Kidney (tissue), 14 donors: ENCODE measurements around the gene PSORS1C2. TPM values are rescaled to one million over a fixed set of nuclear protein-coding genes. Genes with fewer than 3 reads are reported as not detected.

Source experiments
- DNase-seq, 5 donors: peaks; one replicate each; pipeline ENCODE4 v3.0.0-alpha.2; 2013 to 2020
- FAIRE-seq: peaks from 2 replicates; lab custom pipeline; 2012; peaks lifted over from hg19 to GRCh38; lab: Jason Lieb, UNC
- H3K27ac ChIP-seq, 2 donors: one replicate each; pipeline ENCODE4 v1.7.0; 2013; ENCODE audit warnings: low read depth in 2 of 2, low read length in 2 of 2, inconsistent platforms in 1 of 2
- H3K27me3 ChIP-seq: one replicate; pipeline ENCODE4 v1.7.1; 2013; ENCODE audit warnings: low read length, inconsistent platforms; ENCODE audit not compliant: control insufficient read depth, insufficient read depth
- H3K36me3 ChIP-seq, 3 donors: one replicate each; pipeline versions ENCODE4 v1.7.0 to v1.7.1; 2013; ENCODE audit warnings: low read length in 3 of 3, control low read depth in 1 of 3, inconsistent platforms in 1 of 3; ENCODE audit not compliant: insufficient read depth in 3 of 3, control insufficient read depth in 2 of 3
- H3K4me1 ChIP-seq, 3 donors: one replicate each; pipeline versions ENCODE4 v1.7.0 to v1.7.1; 2013; ENCODE audit warnings: low read length in 3 of 3, inconsistent platforms in 1 of 3, low read depth in 1 of 3; ENCODE audit not compliant: control insufficient read depth in 2 of 3, insufficient read depth in 2 of 3
- H3K4me3 ChIP-seq, 3 donors: one replicate each; pipeline versions ENCODE4 v1.7.0 to v1.8.1; 2013; ENCODE audit warnings: low read length in 3 of 3, control low read depth in 1 of 3, inconsistent platforms in 1 of 3
- H3K9ac ChIP-seq, 3 donors: one replicate each; pipeline versions ENCODE4 v1.7.0 to v1.7.1; 2013; ENCODE audit warnings: low read length in 3 of 3, control low read depth in 1 of 3, inconsistent platforms in 1 of 3
- H3K9me3 ChIP-seq, 3 donors: one replicate each; pipeline versions ENCODE4 v1.7.0 to v1.7.1; 2013; ENCODE audit warnings: low read length in 3 of 3, control low read depth in 1 of 3, inconsistent platforms in 1 of 3; ENCODE audit not compliant: control insufficient read depth in 2 of 3, insufficient read depth in 1 of 3
- intact Hi-C: fragments of 100-400 bp; cut with DNase I; formaldehyde crosslinking; loops from one replicate; pipeline ENCODE4 v1.11.1; 2022
- polyA plus RNA-seq: library from polyadenylated mRNA; stranded (reverse); fragments of 350-450 nt; fragmentation: Illumina TruSeq; extraction: RNeasy Lipid Tissue Mini Kit (QIAGEN cat#74804); gene quantifications from one replicate; pipeline ENCODE4 v1.2.3, GENCODE V29; 2014; ENCODE audit warnings: low read depth, low replicate concordance; ENCODE audit not compliant: insufficient read depth
- total RNA-seq: library from RNA; stranded (reverse); fragmentation: NEBNext Ultra II Directional; extraction: Animal tissue kit (Norgen Biotek cat#: 25700); gene quantifications from one replicate; pipeline ENCODE4 v1.2.1, GENCODE V29; 2021
- TF ChIP-seq, protein P1 (sequence below): IDR thresholded peaks from 3 replicates; pipeline ENCODE4 v1.5.1; 2012; ENCODE audit warnings: mild to moderate bottlenecking, moderate library complexity, borderline replicate concordance; ENCODE audit not compliant: insufficient read depth; ENCODE audit errors: extremely low read depth
- donor health status: control.
- donor health status: control.
- donor health status: control.
- donor health status: control.
- donor health status: control.
- donor health status: DM: yes; HTN: yes; CAD: no.
- donor health status: Normal renal cell carcinoma (clear cell type).

PSORS1C2 gene
- total and polyA plus RNA-seq, 2 donors from 2014 or later: not detected

DNA sequence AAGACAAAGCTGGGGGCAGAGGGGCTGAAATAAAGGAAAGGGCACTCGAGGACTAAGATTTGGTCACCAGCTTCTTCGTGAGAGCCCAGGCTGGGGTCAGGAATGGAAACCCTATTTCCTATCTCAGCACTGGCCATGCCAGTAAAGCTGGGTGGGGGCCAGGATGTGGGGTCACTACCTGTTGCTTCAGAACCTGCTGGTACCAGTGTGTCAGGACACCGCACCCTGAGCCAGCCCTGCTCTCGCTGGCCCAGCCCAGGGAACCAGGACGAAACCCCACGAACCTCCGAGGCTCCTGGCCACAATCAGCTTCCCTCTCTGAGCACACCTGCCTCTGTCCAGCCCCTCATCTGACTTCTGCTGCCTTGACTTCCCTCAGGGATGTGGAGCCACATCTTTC is 20.7 kb downstream of the PSORS1C2 start:
- no peak overlapping the region for H3K4me3 ChIP-seq
- H3K36me3 ChIP-seq: no peaks in the 10 kb centered on the region
- no peaks in the 10 kb centered on the region for H3K9me3 ChIP-seq
- FAIRE-seq (no peak), DNase-seq (peak in 1 of 5 donors; percentile 42)
- H3K4me1 ChIP-seq: peaks cover 0 to 10% (median 0%) of the 10 kb centered on the region in 3 donors
- intact Hi-C loops: no loop called here
- no peak overlapping the region for H3K27ac ChIP-seq
- H3K27me3 ChIP-seq: no peaks in the 10 kb centered on the region
- TF ChIP-seq, protein P1, sequence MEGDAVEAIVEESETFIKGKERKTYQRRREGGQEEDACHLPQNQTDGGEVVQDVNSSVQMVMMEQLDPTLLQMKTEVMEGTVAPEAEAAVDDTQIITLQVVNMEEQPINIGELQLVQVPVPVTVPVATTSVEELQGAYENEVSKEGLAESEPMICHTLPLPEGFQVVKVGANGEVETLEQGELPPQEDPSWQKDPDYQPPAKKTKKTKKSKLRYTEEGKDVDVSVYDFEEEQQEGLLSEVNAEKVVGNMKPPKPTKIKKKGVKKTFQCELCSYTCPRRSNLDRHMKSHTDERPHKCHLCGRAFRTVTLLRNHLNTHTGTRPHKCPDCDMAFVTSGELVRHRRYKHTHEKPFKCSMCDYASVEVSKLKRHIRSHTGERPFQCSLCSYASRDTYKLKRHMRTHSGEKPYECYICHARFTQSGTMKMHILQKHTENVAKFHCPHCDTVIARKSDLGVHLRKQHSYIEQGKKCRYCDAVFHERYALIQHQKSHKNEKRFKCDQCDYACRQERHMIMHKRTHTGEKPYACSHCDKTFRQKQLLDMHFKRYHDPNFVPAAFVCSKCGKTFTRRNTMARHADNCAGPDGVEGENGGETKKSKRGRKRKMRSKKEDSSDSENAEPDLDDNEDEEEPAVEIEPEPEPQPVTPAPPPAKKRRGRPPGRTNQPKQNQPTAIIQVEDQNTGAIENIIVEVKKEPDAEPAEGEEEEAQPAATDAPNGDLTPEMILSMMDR: no peak
- no peak overlapping the region for H3K9ac ChIP-seq

DNA sequence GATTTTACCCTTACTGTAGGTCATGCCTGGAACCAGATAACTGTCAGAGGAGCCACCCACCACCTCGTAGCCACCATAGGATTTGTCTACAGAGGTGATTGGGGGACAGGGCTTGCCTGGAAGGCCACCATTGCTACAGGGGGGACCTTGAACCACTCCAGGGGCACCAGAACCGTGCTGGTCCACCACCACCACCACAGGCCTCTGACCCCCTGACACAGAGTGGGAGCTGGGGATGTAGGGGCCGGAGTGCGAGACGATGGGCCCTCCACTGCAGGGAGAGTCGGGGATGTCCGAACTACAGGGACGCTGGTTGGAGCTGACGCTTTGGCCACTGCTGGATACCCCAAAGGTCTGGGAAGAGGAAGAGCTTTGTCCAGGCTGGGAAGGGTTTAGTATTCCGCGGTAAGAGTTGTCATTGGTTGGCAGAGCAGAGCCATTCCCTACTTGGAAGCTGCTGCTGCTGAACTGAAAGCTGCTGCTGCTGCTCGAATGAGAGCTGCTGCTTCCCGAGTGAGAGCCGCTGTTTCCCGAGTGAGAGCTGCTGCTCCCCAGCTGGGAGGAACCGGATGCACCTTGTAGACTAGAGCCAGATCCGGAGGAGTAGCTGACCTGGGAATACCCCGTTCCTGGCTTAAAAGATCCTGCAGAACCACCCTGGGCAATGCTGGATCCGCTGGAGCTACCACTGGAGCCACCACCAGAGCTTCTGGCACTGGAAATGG is 22.0 kb downstream of the PSORS1C2 start:
- H3K27me3 ChIP-seq: no peaks in the 10 kb centered on the region
- FAIRE-seq: no peak
- DNase-seq: peak in 2 of 5 donors; percentile 12 to 48
- no peak overlapping the region for H3K27ac ChIP-seq
- no peak overlapping the region for H3K4me3 ChIP-seq
- TF ChIP-seq, protein P1: no peak
- H3K36me3 ChIP-seq: no peaks in the 10 kb centered on the region
- no peaks in the 10 kb centered on the region for H3K4me1 ChIP-seq
- no peaks in the 10 kb centered on the region for H3K9me3 ChIP-seq
- H3K9ac ChIP-seq: no peak overlapping the region
- intact Hi-C loops: no loop called here

DNA sequence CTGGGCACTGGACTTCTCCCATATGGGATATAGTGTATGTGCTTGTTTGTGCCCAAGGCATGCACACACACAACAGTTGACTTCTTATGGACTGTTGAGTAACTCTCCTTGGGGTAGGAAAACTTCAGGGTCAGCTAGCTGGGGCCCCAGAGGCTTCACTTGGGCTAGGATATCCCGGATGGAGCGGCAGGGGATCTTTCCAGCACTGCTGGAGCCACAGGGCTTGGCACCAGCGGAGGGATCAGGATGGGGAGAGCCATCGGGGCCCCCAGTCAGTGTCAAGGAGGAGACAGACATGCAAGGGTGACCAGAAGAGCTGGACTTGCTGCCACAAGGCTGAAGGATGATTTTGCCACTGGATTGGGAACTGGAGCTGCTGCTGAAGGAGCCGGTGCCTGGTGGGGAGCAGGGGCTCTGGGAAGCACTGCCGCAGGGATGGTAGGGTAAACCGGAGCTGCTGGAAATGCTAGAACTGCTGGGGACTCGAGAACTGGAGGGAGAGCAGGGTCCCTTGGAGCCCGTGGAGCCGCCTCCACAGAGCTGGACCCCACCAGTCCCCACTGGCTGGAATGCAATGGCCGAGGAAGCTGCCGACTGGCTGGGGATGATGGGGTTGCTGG is 22.8 kb downstream of the PSORS1C2 start:
- no peak overlapping the region for H3K4me3 ChIP-seq
- H3K27ac ChIP-seq: no peak overlapping the region
- H3K4me1 ChIP-seq: no peaks in the 10 kb centered on the region
- FAIRE-seq (no peak), DNase-seq (peak in 1 of 5 donors; percentile 54)
- no peaks in the 10 kb centered on the region for H3K36me3 ChIP-seq
- TF ChIP-seq, protein P1: no peak
- no peaks in the 10 kb centered on the region for H3K27me3 ChIP-seq
- no peak overlapping the region for H3K9ac ChIP-seq
- no peaks in the 10 kb centered on the region for H3K9me3 ChIP-seq
- intact Hi-C loops: no loop called here
